Gastrocnemius medialis (tissue), 4 donors: ENCODE measurements around the gene SCD5. TPM values are rescaled to one million over a fixed set of nuclear protein-coding genes. Genes with fewer than 3 reads are reported as not detected.

ENCODE experiments used
- ATAC-seq, 2 donors: fragments of 150-250 bp; one replicate each; pipeline ENCODE4 v1.9.1; 2016
- DNase-seq, 2 donors: peaks; one replicate each; pipeline ENCODE4 v3.0.0-alpha.2; 2019
- H3K27ac ChIP-seq, 4 donors: fragments of 200-600 bp; sonication (generic); 1 replicate in 1 of 4; 2 replicates in 3 of 4; pipeline ENCODE4 v1.5.1; 2016 to 2018; ENCODE audit warnings: mild to moderate bottlenecking in 2 of 4, moderate library complexity in 1 of 4
- H3K27me3 ChIP-seq, 3 donors: fragments of 200-600 bp; sonication (generic) in 2 of 3; 1 replicate in 1 of 3; 2 replicates in 2 of 3; pipeline versions ENCODE4 v1.5.1 to v1.6.0; 2016 to 2019; ENCODE audit warnings: mild to moderate bottlenecking in 1 of 3, moderate library complexity in 1 of 3
- H3K36me3 ChIP-seq, 2 donors: fragments of 200-600 bp; sonication (generic) in 1 of 2; one replicate each; pipeline ENCODE4 v1.5.1; 2017 to 2018
- H3K4me1 ChIP-seq, 2 donors: fragments of 200-600 bp; sonication (generic) in 1 of 2; one replicate each; pipeline ENCODE4 v1.5.1; 2016 to 2017; ENCODE audit warnings: mild to moderate bottlenecking in 2 of 2
- H3K4me3 ChIP-seq, 4 donors: fragments of 200-600 bp; sonication (generic) in 3 of 4; 1 replicate in 1 of 4; 2 replicates in 3 of 4; pipeline ENCODE4 v1.5.1; 2016 to 2019; ENCODE audit warnings: mild to moderate bottlenecking in 2 of 4
- H3K9me3 ChIP-seq, 3 donors: fragments of 200-600 bp; sonication (generic) in 2 of 3; 1 replicate in 1 of 3; 2 replicates in 2 of 3; pipeline ENCODE4 v1.5.1; 2016 to 2019
- CTCF ChIP-seq, 5 experiments: fragments of 450-650 bp in 3 of 5; fragments of 200-600 bp in 2 of 5; sonication (generic) in 2 of 5; IDR thresholded peaks in 4 of 5; conservative IDR thresholded peaks in 1 of 5; 1 replicate in 4 of 5; 2 replicates in 1 of 5; pipeline ENCODE4 v1.5.1; 2016 to 2019; ENCODE audit warnings: antibody characterized with exemption in 5 of 5, mild to moderate bottlenecking in 3 of 5, moderate library complexity in 3 of 5
- POLR2A ChIP-seq, 2 donors: fragments of 450-650 bp; IDR thresholded peaks; one replicate each; pipeline ENCODE4 v1.6.1; 2017; ENCODE audit warnings: antibody characterized with exemption in 2 of 2, mild to moderate bottlenecking in 2 of 2, moderate library complexity in 2 of 2
- in situ Hi-C, 4 donors: fragments of 200-750 bp; cut with MboI; loops; one replicate each; pipeline versions ENCODE4 v1.15.0 to v1.8.0; 2017; ENCODE audit warnings: low sequenced_read_pairs in 4 of 4
- intact Hi-C: fragments of 100-400 bp; cut with DNase I; formaldehyde crosslinking; loops from one replicate; pipeline ENCODE4 v1.15.1; 2023; ENCODE audit warnings: low total_unique reads
- total RNA-seq, 4 donors: library from RNA; depleted of rRNA; stranded (reverse); fragments of >200 nt; gene quantifications; one replicate each; pipeline versions ENCODE4 v1.1.0 to v1.2.3, GENCODE V29; 2016

Gene SCD5
- total RNA-seq, 4 donors from 2014 or later = 0.68 to 2.4 (median 1.4) TPM

- Histone ChIP-seq H3K27me3 (no peaks in the 10 kb centered on the region), H3K36me3 (no peaks in the 10 kb centered on the region), H3K9me3 (no peaks in the 10 kb centered on the region), H3K4me1 (no peaks in the 10 kb centered on the region), H3K4me3 (no peak overlapping the region), H3K27ac (no peak overlapping the region)
- intact Hi-C loops (no loop called here), in situ Hi-C loops (no loop called here)
- no peak for DNase-seq
- ATAC-seq = no peak
- TF ChIP-seq POLR2A (IDR thresholded peaks at IDR 0.05) (no peak), CTCF (IDR thresholded peaks at IDR 0.05 in 4 of 5, conservative IDR thresholded peaks at IDR 0.05 in 1 of 5) (no peak)
These were observed 183.7 kb downstream of the SCD5 start for GRCh38 chr4:82614838-82615449.

GRCh38 chr4:82613121-82613520 lies 185.5 kb downstream of the SCD5 start:
- Histone ChIP-seq H3K27ac (no peak overlapping the region), H3K36me3 (no peaks in the 10 kb centered on the region), H3K4me1 (no peaks in the 10 kb centered on the region), H3K4me3 (no peak overlapping the region), H3K27me3 (no peaks in the 10 kb centered on the region), H3K9me3 (no peaks in the 10 kb centered on the region)
- intact Hi-C loops = no loop called here
- no peak for ATAC-seq
- no peak for DNase-seq
- no peak for TF ChIP-seq POLR2A (IDR thresholded peaks at IDR 0.05)
- no peak for TF ChIP-seq CTCF (IDR thresholded peaks at IDR 0.05 in 4 of 5, conservative IDR thresholded peaks at IDR 0.05 in 1 of 5)
- in situ Hi-C loops = no loop called here

- intact Hi-C loops (no loop called here), in situ Hi-C loops (no loop called here)
- Histone ChIP-seq H3K27me3 (no peaks in the 10 kb centered on the region), H3K4me3 (no peak overlapping the region), H3K27ac (no peak overlapping the region), H3K4me1 (no peaks in the 10 kb centered on the region), H3K9me3 (no peaks in the 10 kb centered on the region), H3K36me3 (no peaks in the 10 kb centered on the region)
- DNase-seq (no peak), ATAC-seq (no peak)
- no peak for TF ChIP-seq CTCF (IDR thresholded peaks at IDR 0.05 in 4 of 5, conservative IDR thresholded peaks at IDR 0.05 in 1 of 5)
- no peak for TF ChIP-seq POLR2A (IDR thresholded peaks at IDR 0.05)
These were observed 186.6 kb downstream of the SCD5 start for GRCh38 chr4:82611982-82612381.

- Histone ChIP-seq H3K36me3 (no peaks in the 10 kb centered on the region), H3K4me1 (no peaks in the 10 kb centered on the region), H3K27ac (no peak overlapping the region), H3K9me3 (no peaks in the 10 kb centered on the region), H3K4me3 (no peak overlapping the region), H3K27me3 (no peaks in the 10 kb centered on the region)
- TF ChIP-seq CTCF (IDR thresholded peaks at IDR 0.05 in 4 of 5, conservative IDR thresholded peaks at IDR 0.05 in 1 of 5) (no peak), POLR2A (IDR thresholded peaks at IDR 0.05) (no peak)
- in situ Hi-C loops = no loop called here
- intact Hi-C loops = no loop called here
- DNase-seq = no peak
- ATAC-seq = no peak
These were observed 187.1 kb downstream of the SCD5 start for GRCh38 chr4:82611527-82611926.

GRCh38 chr4:82610041-82610440 lies 188.6 kb downstream of the SCD5 start:
- in situ Hi-C loops = no loop called here
- DNase-seq (no peak), ATAC-seq (no peak)
- H3K4me1 ChIP-seq = no peaks in the 10 kb centered on the region
- no peak overlapping the region for H3K27ac ChIP-seq
- H3K36me3 ChIP-seq = no peaks in the 10 kb centered on the region
- no peaks in the 10 kb centered on the region for H3K9me3 ChIP-seq
- intact Hi-C loops = no loop called here
- no peaks in the 10 kb centered on the region for H3K27me3 ChIP-seq
- TF ChIP-seq CTCF (IDR thresholded peaks at IDR 0.05 in 4 of 5, conservative IDR thresholded peaks at IDR 0.05 in 1 of 5) = no peak
- TF ChIP-seq POLR2A (IDR thresholded peaks at IDR 0.05) = no peak
- no peak overlapping the region for H3K4me3 ChIP-seq
